C4-2B (cell line): ENCODE measurements around the gene NOMO2.
"Not testable (repeated sequence)": the region's sequence is repeated elsewhere in the genome, so short reads cannot be mapped to it uniquely, and the experiment has no call there.

Experiments used
- ZFX ChIP-seq: fragments of 450-650 bp; IDR thresholded peaks from 2 replicates; pipeline ENCODE4 v1.6.1; 2017
- TF ChIP-seq, protein P1 (sequence below): fragments of 450-650 bp; conservative IDR thresholded peaks from 2 replicates; pipeline ENCODE4 v1.5.1; 2017; ENCODE audit warnings: mild to moderate bottlenecking

DNA sequence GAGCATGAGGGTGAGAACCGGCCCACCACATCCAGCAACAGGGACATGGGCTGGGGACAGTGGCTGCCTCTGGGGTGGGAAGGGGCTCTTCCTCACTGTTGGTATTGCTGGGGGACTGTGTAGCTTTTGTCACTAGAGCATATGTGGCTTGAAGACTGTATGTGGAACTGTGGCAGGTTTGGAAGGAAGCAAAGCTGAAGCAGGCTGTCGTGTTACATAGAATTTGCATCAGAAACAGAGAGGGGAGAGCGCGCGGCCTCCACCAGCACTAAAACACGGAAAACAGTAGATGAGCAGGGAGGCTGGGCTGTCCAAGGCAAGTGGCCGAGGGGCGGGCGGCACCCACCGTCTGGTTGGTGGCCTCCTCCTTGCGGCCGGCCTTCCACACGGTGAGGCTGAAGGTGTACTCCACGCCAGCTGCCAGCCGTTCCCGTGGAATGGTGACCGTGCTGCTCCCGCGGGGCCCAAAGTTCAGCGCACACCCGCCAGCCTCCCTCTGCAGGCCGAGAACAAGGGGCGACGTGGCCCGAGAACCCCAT lies 177.7 kb downstream of the NOMO2 start:
- TF ChIP-seq, protein P1, sequence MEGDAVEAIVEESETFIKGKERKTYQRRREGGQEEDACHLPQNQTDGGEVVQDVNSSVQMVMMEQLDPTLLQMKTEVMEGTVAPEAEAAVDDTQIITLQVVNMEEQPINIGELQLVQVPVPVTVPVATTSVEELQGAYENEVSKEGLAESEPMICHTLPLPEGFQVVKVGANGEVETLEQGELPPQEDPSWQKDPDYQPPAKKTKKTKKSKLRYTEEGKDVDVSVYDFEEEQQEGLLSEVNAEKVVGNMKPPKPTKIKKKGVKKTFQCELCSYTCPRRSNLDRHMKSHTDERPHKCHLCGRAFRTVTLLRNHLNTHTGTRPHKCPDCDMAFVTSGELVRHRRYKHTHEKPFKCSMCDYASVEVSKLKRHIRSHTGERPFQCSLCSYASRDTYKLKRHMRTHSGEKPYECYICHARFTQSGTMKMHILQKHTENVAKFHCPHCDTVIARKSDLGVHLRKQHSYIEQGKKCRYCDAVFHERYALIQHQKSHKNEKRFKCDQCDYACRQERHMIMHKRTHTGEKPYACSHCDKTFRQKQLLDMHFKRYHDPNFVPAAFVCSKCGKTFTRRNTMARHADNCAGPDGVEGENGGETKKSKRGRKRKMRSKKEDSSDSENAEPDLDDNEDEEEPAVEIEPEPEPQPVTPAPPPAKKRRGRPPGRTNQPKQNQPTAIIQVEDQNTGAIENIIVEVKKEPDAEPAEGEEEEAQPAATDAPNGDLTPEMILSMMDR = not testable (repeated sequence)
- not testable (repeated sequence) for TF ChIP-seq ZFX
